GM18498 (cell line): Measurements from ENCODE around the gene HDAC4.

Experiments
- ATAC-seq: cut with Tn5 transposase; IDR thresholded peaks from one replicate; pipeline ENCODE4 v1.9.1; 2021; ENCODE audit warnings: mild to moderate bottlenecking, moderate library complexity; ENCODE audit not compliant: unreplicated experiment

HDAC4 gene

DNA sequence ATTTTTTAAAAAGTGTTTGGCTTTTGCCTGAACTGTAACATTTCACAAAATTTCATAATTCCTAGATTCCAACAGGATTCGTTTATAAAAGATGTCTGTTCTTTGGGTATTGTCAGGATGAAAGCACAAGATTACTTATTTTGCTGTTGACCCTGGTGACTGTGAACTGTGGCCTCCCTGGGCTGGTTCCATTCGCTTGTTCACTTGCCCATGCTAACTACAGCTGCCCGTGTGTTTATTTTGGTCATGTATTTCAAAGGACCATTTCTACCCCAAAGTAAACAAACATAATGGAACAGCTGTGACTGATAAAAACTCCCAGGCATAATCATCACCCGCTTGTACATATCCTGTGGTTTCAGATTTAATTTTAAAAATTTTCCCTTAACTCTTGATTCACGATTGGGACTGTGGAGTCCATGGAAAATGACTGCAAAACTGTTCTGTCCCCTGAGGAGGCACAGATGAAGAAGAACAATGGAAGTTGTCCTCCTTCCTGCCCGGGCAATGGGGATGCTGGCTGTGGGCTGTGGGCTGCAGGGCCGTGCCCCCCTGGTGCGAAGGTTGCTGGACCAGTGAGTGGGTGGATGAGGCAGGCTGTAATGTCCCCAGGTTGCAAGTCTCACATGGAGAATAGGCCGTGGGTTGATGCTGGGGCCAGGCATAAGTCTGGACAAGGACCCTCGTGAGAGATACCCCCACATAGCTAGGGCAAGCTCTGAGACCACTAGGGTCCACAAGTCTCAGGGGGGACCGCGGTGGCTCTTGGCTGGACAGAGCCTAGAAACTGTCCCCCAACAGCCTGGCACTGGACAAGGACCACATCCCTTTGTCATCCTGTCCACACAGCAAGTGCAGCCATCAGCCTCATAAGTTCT is 28.9 kb upstream of the HDAC4 start:
- ATAC-seq = no peak

GRCh38 chr2:239425631-239426030 is 24.8 kb upstream of the HDAC4 start:
- ATAC-seq = no peak

GRCh38 chr2:239424337-239425045 is 23.7 kb upstream of the HDAC4 start:
- no peak for ATAC-seq

- no peak for ATAC-seq
These were observed 22.7 kb upstream of the HDAC4 start for GRCh38 chr2:239423551-239423950.

DNA sequence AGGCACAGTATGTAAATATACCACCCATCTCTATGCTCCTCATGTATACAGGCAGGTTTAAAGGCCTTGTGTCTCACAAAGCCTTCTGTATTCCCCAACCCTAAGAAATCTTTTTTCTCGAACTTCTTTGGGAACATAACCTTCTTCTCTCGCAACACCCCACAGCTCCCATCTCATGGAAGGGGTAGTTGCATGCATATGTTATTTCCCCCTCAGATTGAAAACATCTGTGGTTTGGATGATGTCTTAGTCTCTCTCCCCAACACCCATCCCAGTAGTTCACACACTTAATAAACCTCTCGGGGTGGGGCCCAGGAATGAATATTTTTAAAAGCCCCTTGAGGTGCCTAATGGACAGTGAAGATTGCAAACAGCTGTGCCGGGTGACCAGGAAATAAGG is 21.0 kb upstream of the HDAC4 start:
- no peak for ATAC-seq

GRCh38 chr2:239420082-239420481 is 19.3 kb upstream of the HDAC4 start:
- ATAC-seq = no peak

- ATAC-seq = no peak
These were observed 18.1 kb upstream of the HDAC4 start for GRCh38 chr2:239418918-239419317.

GRCh38 chr2:239412905-239413603 is 12.2 kb upstream of the HDAC4 start:
- no peak for ATAC-seq

- no peak for ATAC-seq
These were observed 10.9 kb upstream of the HDAC4 start for GRCh38 chr2:239411549-239412319.

- no peak for ATAC-seq
These were observed 10.3 kb upstream of the HDAC4 start for GRCh38 chr2:239411117-239411516.

- no peak for ATAC-seq
These were observed 9.2 kb upstream of the HDAC4 start for GRCh38 chr2:239409976-239410375.

GRCh38 chr2:239407112-239407511 is 6.3 kb upstream of the HDAC4 start:
- ATAC-seq = no peak

GRCh38 chr2:239406316-239406995 is 5.6 kb upstream of the HDAC4 start:
- ATAC-seq = no peak

- no peak for ATAC-seq
These were observed 4.3 kb upstream of the HDAC4 start for GRCh38 chr2:239405071-239405470.

- ATAC-seq = no peak
These were observed 1.8 kb upstream of the HDAC4 start for GRCh38 chr2:239402666-239403065.

DNA sequence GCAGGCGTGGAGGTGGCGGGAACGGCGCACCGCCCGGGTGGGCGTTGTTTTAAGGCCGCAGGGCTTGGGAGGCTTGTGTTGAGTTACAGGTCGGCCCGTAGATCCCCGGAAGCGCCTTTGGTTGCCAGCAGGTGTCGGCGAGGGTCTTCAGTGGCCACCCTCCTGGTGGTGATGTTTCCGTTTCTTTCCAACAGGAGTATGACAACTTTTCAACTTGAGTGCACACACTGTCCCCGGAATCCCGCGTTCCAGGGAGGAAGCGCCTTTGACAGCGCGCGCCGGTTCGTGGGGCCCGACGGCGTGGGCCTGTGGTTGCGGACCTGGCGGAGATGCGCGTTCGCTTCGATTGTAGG is 1.0 kb upstream of the HDAC4 start:
- peak; percentile 11 for ATAC-seq

GRCh38 chr2:239401067-239401880 is 454 bp upstream of the HDAC4 start:
- ATAC-seq = peak; percentile 92

- no peak for ATAC-seq
These were observed 762 bp downstream of the HDAC4 start for GRCh38 chr2:239399921-239400595.

GRCh38 chr2:239399433-239399920 is 1.3 kb downstream of the HDAC4 start:
- no peak for ATAC-seq
